ENCODE results near the gene NEK1.

The NEK1 gene

GRCh38 chr4:169367826-169368225, 244.6 kb downstream of the NEK1 start:
- no peak for DNase-seq (ENCODE audit: low spot score)

- no peak for DNase-seq (ENCODE audit: low spot score)
Measured at GRCh38 chr4:169366821-169367220, 245.6 kb downstream of the NEK1 start.

GRCh38 chr4:169362607-169363006, 249.8 kb downstream of the NEK1 start:
- no peak for DNase-seq (ENCODE audit: low spot score)

GRCh38 chr4:169361756-169362155, 250.6 kb downstream of the NEK1 start:
- no peak for DNase-seq (ENCODE audit: low spot score)

GRCh38 chr4:169359961-169360360, 252.4 kb downstream of the NEK1 start:
- no peak for DNase-seq (ENCODE audit: low spot score)

- DNase-seq (ENCODE audit: low spot score): no peak
Measured at GRCh38 chr4:169352360-169352759, 260.0 kb downstream of the NEK1 start.

GRCh38 chr4:169351872-169352271, 260.5 kb downstream of the NEK1 start:
- no peak for DNase-seq (ENCODE audit: low spot score)

- DNase-seq (ENCODE audit: low spot score): no peak
Measured at GRCh38 chr4:169348541-169348940, 263.8 kb downstream of the NEK1 start.

- no peak for DNase-seq (ENCODE audit: low spot score)
Measured at GRCh38 chr4:169346840-169347239, 265.5 kb downstream of the NEK1 start.

GRCh38 chr4:169345316-169345721, 267.1 kb downstream of the NEK1 start:
- DNase-seq (ENCODE audit: low spot score): no peak

Measured in iPS-NIHi11 (cell line).